GM21825 (cell line): ENCODE data around the gene FGD5.
"Not testable (repeated sequence)": the region's sequence is repeated elsewhere in the genome, so short reads cannot be mapped to it uniquely, and the experiment has no call there.

Source experiments
- ATAC-seq: cut with Tn5 transposase; IDR thresholded peaks from one replicate; pipeline ENCODE4 v1.9.1; 2021; ENCODE audit warnings: mild to moderate bottlenecking, moderate library complexity; ENCODE audit not compliant: unreplicated experiment

Gene FGD5

DNA sequence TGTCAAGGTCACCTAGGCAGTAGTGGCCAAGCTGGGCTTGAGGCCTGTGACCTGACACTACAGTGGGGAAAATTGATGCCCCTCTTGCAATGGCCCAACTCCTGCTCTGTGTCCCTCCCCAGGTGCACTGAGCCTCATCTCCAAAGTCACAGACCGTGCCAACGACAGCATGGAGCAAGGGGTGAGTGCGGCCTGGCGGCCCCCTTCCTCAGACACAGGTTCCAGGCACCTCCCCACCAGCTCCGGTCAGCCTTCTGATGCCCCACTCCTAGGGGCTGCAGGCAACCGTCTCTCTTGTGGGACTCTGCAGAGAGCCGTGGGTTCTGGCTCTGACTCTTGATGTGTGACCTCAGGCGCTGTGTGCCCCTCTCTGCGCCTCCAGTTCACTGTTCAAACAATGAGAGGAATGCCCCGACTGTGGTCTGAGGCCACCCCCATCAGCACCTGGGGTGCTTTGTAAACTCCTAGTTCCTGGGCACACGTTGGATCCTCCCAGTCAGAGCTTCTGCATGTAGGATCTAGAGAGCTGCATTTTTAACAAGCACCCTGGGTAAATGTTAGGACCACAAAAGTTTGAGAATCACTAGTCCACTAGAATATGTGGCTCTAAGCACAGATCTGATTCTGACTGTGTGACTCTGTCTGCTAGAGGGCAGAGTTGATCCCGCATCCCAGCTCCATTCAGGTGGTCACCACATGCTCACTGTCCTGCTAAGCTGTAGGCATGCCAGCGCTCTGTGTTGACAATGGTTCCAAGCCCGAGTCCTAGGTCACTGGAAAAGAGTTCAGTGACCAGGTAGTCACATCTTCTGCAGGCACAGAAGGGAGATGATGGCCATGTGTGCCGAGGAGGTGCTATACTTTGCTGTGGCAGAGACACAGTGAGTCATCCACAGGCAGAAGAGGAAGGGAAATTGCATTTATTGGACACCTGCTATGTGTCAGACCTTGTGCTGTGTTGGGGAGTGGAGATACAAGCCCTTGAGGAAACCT is 82.4 kb downstream of the FGD5 start:
- no peak for ATAC-seq

DNA sequence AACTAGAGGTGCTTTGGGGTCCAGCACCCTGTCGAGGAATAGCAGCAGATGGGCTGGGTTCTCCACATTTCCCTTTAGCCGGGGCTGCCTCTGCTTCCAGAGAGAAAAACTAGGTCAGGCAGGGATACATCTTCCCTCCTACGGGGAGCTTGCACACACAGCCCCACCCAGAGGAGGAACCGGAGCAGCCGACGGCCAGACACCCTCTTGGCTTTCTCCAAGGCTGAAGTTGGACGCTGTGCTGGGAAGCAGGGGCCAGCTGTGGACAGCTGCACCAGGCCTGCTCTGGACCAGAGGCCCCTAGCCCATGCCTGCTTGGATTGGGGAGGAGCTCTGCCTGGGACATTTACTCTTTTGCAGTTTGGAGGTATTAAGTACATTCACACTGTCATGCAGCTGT is 84.0 kb downstream of the FGD5 start:
- ATAC-seq: no peak

- not testable (repeated sequence) for ATAC-seq
Measured at GRCh38 chr3:14903501-14903900, 84.7 kb downstream of the FGD5 start.

GRCh38 chr3:14905055-14905657 is 86.4 kb downstream of the FGD5 start:
- ATAC-seq: no peak

GRCh38 chr3:14906355-14906971 is 87.7 kb downstream of the FGD5 start:
- no peak for ATAC-seq

- ATAC-seq: no peak
Measured at GRCh38 chr3:14907043-14907966, 88.5 kb downstream of the FGD5 start.

- ATAC-seq: no peak
Measured at GRCh38 chr3:14909250-14909649, 90.5 kb downstream of the FGD5 start.

- ATAC-seq: no peak
Measured at GRCh38 chr3:14911651-14912050, 92.9 kb downstream of the FGD5 start.

DNA sequence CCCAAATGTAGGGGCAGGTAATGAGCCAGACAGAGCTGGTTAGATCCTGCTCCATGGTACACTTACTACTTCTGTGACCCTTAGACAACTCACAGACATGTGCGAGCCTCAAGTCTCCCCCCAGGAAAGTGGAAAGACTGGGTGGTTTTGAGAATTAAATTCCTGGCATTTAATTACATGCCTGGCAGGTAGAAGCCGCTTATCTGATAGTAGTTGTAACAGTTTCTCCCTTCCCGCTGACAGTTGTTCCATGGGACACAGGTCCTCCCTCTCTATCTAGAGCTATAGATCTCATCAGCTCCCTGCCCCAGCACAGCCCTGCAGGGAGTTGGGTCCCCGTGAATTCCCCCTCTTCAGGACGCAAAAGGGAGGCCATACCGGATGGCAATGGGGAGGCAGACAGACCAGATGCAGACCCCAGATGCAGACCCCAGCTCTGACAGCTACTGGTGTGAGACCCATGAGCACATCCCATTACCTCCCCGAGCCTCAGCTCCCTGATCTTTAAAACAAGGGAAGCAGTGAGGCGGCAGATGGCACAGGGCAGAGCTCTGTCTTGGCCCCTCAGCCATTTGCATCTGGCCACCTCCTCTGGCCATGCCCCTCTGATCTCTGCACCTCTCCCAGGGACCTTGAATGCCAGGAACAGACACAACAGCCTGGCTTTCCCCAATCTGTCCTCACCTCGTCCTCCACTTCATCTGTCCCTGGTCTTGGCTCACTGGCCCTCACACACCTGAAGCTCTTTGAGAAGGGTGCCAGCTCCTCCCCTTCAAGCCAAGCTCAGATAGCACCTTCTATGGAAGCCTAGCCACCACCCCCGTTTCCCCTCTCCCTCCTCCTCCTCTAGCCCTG is 94.5 kb downstream of the FGD5 start:
- no peak for ATAC-seq

DNA sequence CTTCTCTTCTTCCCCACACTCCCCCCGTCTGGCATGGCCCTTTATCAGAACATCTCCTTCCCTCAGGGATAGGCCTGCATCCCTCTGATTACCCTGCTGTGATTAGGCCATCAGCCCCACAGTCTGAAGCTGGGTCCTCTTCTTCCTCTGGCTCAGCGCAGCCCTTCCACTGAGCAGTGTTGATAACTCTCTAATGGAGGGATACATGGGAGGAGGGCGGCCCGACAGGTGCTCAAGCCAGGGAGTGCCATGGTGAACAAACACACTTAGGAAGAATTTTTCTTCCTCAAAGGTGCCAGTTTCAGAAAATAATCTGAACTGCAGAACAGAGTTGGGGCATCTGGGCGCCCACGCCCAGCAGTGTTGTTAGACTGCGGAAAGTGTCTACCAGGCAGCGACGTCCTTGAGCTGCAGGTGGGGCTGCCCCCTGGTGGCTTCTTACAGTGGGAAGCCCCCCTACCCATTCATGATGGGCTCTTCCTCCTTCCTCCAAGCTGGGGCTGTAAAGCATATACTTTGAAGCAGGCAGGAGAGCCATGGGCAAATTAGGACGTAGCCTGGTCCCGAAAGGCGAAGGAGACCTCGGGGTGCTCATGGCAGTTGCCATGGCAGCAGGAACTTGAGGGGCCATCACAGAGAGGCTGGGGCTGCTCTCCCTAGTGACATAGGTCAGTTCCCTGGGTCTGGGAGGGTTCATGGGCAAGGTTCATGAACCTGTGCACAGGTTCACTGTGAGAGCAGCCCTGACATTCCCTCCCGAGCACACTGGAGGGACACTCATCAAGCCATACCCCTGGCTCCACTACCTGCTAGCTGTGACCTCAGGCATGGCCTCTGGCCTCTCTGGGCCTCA is 95.4 kb downstream of the FGD5 start:
- ATAC-seq: no peak

DNA sequence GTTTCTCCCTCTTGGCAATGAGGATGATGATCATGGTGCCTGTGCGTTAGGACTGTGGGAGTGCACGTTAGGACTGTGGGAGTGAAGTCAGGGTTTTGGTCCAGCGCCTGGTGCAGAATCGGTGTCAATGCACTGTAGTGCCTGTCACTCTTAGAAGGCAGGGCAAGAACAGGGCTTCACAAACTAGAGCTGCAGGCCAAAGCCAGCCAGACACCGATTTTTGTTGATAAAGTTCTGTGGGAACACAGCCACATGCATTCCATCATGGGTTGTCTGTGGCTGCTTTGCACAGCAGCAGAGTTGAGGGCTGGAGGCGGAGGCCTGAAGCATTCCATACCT is 96.0 kb downstream of the FGD5 start:
- ATAC-seq: no peak

DNA sequence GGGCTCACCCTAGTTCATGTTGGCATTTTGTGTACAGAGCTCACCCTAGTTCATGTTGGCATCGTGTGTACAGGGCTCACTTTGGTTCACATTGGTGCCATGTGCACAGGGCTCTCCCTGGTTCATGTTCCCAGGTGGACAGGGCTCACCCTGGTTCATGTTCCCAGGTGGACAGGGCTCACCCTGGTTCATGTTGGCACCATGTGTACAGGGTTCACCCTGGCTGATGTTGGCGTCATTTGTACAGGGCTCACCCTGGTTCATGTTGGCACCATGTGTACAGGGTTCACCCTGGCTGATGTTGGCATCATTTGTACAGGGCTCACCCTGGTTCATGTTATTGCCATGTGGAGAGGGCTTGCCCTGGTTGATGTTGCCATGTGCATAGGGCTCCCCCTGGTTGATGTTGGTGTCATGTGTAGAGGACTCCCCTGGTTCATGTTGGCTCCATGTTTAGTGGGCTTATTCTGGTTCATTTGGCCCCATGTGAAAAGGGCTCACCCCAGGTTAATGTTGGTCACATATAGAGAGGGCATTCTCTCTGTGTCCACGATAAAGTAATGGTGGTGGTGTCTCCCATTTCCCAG is 97.0 kb downstream of the FGD5 start:
- no peak for ATAC-seq

DNA sequence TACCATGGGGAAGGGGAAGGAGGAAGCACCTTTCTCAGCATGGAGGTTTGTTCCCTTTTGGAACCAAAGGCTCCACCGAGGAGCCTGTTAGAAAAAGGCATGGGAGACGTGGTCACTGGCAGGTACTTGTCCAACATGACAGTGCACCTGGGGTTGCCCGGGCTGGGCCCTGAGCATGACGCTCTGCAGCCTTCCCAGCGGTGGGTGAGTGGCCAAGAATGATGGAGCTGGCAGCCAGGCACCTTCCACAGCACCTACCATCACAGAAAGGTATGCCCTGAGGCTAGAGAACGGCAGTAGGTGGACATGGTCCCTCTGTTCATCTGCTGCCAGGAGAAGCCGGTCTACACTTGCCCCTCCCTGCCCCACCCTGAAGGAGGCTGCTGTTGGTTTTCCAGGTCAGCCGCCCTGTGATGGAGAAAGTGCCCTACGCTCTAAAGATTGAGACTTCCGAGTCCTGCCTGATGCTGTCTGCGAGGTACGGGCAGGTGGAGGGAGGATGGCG is 99.6 kb downstream of the FGD5 start:
- ATAC-seq: no peak

DNA sequence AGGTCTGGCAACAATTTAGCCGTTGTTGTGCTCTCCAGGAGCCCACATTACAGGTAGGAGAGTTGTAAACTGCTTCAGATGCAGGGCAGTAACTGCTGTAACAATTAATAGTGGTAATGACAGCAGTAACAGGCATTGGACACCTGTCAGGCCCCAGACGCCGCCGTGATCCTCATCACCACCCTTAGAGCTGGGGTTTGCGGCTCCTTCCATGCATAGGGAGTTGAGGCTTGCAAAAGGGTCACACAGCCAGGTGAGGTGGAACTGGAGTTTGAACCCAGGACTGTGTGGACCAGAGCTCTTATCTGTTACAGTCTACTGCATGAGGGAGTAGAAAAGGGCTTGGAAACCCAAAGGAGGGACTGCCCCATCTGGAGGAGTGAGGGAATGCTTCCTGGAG is 101.8 kb downstream of the FGD5 start:
- ATAC-seq: no peak

DNA sequence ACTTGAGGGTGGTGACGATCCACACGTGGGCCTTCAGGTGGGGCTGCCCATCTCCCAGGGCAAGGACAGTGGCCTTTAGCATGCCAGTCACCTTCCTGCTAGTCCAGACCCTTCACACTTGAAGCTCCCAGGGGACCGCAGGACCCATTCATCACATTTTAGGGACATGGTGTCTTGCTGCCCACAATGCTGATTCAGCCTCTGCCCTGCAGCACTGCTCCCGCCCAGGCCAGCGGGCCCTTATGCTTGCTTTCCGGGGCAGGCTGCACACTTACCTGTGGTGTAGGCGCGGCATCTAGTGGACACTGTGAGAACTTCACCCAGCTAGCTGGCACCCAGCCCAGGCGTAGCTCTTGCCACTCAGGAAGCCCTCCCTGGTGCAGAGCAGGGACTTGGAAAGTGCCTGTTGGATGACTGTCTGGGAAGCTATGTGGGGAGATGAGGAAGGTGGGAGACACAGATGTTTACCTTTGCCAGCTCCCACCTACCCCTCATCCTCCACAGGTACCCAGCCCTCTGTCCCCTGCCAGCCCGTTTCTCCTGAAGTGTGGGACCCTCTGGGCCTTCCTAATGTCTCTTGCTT is 102.4 kb downstream of the FGD5 start:
- ATAC-seq: no peak

DNA sequence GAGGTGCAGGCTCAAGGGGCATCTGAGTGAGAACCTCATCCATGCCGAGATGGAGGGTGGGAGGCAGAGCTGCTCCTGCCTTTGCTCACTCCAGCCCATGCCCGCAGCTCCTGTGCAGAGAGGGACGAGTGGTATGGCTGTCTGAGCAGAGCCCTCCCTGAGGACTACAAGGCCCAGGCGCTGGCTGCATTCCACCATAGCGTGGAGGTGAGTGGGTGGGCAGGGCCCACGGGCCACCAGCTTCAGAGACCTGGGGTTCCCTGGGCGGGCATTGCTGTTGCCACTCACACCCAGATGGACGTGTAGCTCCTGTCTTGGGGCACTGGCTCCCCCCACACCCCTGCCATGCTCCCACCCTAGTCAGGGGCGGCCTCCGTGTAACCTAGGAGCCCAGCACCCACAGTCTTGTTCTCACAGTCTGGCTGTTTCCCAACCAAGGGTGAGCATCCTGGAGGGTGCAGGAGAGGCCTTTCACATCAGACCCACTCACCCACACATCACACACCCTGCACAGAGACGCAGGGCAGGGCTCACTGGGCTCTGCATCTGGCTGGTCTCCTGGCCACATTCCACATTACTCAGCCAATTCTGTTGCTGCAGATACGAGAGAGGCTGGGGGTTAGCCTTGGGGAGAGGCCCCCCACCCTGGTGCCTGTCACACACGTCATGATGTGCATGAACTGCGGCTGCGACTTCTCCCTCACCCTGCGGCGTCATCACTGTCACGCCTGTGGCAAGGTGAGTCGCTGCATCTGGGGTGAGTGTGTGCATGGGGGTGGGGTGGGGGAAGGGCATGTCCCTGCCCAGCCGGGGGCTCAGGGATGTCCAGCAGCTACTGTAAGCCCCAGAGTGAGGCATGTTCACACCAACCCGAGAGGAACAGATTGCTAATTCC is 103.3 kb downstream of the FGD5 start:
- no peak for ATAC-seq

GRCh38 chr3:14922863-14923262 is 104.1 kb downstream of the FGD5 start:
- ATAC-seq: no peak
